Neutrophil (primary cell): ENCODE data around the gene LCP1.

Experiments
- H3K27ac ChIP-seq: fragments of 200-600 bp; sonication (generic); 2 replicates; pipeline ENCODE4 v1.5.1; 2016; ENCODE audit warnings: mild to moderate bottlenecking, moderate library complexity
- H3K27me3 ChIP-seq: fragments of 200-600 bp; sonication (generic); 2 replicates; pipeline ENCODE4 v1.6.0; 2016; ENCODE audit warnings: mild to moderate bottlenecking
- H3K36me3 ChIP-seq: fragments of 200-600 bp; sonication (generic); 2 replicates; pipeline ENCODE4 v1.5.1; 2017
- H3K4me1 ChIP-seq, 2 experiments: fragments of 200-600 bp in 1 of 2; sonication (generic) in 1 of 2; 1 replicate in 1 of 2; 2 replicates in 1 of 2; pipeline versions ENCODE4 v1.5.1 to v1.6.1; 2013 to 2016; ENCODE audit warnings: low read depth in 1 of 2, low read length in 1 of 2, mild to moderate bottlenecking in 1 of 2, moderate library complexity in 1 of 2; ENCODE audit not compliant: control insufficient read depth in 1 of 2, insufficient read depth in 1 of 2
- H3K4me3 ChIP-seq, 2 experiments: fragments of 200-600 bp in 1 of 2; sonication (generic) in 1 of 2; 1 replicate in 1 of 2; 2 replicates in 1 of 2; pipeline ENCODE4 v1.5.1; 2013 to 2016; ENCODE audit warnings: low read depth in 1 of 2, low read length in 1 of 2, mild to moderate bottlenecking in 1 of 2, moderate library complexity in 1 of 2
- H3K9me3 ChIP-seq: fragments of 200-600 bp; sonication (generic); 2 replicates; pipeline ENCODE4 v1.5.1; 2016
- CTCF ChIP-seq: fragments of 200-600 bp; sonication (generic); IDR thresholded peaks from 2 replicates; pipeline ENCODE4 v1.5.1; 2016; ENCODE audit warnings: antibody characterized with exemption

Gene LCP1

GRCh38 chr13:46076827-46077226 lies 105.2 kb downstream of the LCP1 start:
- no peaks in the 10 kb centered on the region for H3K36me3 ChIP-seq
- TF ChIP-seq CTCF = no peak
- no peaks in the 10 kb centered on the region for H3K27me3 ChIP-seq
- H3K27ac ChIP-seq = no peak overlapping the region
- no peaks in the 10 kb centered on the region for H3K4me1 ChIP-seq
- no peak overlapping the region for H3K4me3 ChIP-seq
- H3K9me3 ChIP-seq = no peaks in the 10 kb centered on the region
